ENCODE measurements around the gene UGP2.

Gene UGP2

DNA sequence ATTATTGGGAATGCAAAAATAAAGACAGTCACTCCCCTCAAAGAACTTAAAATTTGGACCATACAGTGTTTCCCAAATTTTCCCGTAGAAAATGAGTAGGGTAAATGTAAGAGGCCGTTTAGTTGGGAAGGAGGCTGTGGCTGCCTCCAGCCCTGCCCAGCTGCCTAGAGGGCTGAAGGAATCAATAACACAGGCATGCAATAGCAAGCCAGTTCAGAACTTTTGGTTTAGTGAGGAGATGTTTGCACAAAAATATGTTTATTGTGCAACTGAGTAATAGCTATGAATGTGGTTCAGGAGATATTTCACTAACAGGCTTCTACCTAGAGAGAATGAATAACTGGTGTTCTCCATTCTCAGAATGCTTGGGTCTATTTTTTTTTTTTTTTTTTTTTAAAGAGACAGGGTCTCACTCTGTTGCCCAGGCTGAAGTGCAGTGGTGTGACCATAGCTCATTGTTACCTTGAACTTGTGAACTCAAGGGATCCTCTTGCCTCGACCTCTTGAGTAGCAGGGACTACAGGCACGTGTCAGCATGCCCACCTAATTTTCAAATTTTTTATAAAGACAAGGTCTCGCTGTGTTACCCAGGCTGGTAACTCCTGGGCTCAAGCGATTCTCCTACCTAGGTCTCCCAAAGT, 23.6 kb downstream of the UGP2 start:
- no peak for DNase-seq (ENCODE audit: low spot score)

DNA sequence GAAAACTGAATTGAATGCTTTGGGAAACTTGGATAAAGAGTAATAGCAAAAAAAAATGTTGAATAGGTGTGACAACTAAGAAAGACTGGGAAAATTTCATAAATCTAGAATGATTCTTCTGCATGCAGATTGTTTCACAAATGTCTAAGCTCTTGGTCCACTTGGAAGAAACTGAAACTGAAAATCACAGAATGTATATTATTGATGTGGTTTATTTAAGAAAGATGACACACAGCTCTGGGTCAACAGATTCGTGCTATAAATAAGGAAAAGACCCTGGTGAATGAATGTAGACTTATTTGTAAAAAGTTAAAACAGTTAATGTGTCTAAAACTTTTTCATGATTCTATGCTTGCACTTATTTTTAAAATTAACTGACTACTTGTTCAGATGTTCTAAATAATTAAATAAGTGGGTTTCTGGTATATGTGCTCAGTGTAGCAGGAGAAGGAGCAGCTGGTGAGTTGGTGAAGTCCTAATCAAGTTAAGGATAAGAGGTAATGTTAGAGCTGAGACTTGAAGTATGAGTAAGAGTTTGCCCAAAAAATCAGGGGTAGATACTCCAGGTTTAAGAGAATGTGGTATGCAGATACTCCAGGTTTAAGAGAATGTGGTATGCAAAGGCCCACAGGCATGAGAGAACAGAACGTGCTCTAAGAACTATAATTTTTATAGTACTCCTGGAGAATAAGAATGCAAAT, 24.5 kb downstream of the UGP2 start:
- no peak for DNase-seq (ENCODE audit: low spot score)

DNA sequence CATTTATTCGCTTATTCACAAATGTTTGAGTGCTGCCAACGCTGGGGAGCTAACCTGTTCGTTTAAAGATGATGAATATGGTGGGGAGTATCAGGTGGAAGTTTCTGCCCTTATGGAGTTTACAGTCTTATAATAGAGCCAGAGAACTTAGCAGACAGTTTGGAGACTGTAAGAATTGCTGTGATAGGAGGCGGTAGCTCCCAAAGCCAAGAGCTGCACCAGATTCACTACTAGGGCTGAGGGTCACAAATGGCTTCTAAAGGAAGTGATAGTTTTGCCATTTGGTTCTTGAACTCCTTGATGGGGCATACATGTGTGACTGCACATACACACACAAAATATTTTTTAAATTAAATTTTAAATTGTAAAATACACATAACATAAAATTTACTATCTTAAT, 29.0 kb downstream of the UGP2 start:
- no peak for DNase-seq (ENCODE audit: low spot score)

DNA sequence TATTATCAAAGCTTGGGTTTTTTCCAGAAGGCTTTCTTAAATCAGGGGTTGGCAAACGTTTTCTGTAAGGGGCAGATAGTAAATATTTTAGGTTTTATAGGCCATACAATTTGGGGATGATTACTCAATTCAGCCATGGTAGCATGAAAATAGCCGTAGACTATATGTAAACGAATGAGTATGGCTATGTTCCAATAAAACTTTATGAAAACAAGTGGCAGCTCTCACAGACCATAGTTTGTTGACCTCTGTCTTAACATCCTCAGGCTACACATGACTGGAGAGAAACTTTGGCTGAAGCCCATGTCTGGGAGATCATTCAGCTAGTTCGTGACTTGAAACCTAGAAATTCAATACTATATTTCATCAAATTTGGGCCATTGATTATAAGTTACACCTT, 30.2 kb downstream of the UGP2 start:
- DNase-seq (ENCODE audit: low spot score), result no peak

DNA sequence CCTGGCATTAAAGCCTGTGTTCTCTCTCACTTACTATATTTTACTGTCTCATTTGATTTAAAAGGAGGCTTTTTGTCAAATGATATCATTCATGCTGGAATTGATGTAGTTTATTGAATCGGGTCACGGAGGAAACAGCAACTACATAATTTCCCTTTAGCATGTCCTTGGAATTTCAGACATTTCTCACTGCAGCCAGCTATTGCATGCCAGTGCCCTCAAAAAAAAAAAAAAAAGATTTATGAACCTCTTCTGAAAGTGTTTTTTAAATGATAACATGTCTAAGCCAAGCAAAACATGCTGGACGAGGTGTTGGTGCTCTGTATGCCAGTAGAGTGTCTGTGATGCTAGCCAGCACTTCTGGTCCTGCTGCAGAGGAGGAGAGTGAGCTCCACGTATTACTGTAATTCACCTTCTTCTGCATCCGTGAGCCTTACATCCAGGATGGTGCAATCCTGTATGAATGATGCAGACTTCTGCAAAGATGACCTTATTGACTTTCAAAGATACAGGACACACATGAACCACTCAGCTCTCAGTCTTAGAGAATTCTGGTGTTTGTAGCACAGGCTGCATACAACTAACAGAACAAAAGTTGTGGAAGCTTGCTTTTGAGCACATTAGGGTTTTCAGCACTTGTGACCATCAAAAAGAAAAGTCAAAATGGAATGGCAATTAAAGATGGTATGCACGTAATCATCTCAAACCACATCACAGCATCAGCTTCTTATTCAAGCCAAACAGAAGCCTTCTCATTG, 31.1 kb downstream of the UGP2 start:
- no peak for DNase-seq (ENCODE audit: low spot score)

DNA sequence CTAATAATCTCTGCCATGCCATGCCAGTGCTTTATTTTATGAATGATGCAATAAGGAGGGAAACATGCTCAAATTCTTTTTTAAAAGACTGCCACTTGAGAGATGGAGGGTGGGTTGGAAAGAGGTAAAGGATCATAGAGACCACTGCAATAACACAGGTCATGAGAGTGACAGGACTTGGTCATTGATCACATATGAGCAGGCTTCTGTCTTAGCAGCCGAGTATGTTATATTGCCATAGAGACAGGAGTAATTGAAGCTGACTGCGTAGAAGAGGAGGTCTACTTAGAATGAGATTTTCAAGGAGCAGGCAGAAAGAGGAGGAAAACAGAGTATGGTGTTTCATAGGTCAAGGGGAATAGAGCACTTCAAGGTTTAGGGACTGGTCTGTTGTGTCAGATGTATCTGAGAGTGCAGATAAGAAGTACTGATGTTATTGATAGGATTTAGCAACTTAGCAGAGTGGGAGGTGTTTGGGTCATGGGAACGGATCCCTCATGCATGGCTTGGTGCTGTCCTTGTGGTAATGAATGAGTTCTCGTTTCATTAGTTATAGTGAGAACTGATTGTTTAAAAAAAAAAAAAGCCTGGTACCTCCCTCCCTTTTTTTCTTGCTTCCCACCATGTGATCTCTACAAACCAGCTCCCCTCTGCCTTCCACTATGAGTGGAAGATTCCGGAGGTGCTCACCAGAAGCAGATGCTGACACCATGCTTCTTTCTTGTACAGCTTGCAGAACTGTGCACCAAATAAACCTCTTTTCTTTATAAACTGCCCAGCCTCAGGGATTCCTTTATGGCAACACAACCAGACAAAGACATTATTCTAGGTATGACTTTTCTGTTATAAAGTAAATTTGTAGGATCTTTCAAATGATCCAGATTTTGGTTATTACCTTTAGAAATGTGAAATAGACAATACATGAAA, 32.8 kb downstream of the UGP2 start:
- no peak for DNase-seq (ENCODE audit: low spot score)

DNA sequence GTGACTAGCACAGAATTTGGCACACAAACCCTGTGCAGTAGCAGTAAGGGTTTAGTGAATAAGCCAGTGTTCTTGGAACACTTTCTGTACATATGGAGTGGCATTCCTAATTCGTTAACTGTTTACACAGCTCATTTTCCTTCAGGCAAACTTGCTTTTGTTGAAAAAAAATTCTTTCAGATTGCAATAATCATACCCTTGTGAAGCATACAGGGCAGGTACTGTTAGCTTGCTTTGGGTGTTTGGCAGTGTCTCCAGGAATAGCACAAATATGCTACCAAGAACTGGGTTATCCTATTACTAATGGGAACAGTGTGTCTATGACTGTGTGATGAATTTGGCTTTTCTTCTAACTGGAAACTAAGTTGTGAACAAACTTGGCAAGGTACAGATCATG, 33.4 kb downstream of the UGP2 start:
- DNase-seq (ENCODE audit: low spot score), result no peak

DNA sequence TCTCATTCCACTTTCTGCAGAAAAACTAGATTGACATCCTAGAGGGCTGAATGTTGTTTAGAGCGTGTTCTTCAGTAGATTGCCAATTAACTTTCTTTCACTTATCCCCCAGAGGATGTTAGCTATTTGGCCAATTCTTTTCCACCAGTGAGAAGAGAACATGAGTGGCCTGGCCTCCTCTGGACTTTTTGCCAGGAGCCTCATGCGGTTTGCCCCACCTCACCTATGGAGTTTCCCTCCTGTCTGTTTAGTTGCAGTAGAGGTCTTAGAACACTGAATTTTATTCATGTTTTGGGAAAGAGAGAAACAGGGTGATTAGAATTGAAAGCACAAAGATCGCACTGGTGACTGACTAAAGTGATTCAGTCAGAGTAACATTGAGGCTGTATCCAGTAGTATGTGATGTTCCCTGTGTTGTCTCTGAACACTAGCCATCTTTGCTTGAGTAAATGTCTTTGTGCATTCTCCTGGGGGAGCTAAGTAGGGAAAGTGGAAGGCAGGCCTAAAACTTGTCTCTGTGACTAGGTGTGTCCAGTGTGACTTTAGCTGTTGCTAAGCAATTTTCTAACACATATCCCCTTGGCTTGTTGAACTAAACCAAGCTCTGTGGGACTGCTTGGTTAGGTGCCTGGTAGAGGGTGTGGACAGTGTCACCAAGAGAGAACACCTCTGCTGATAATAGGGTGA, 34.0 kb downstream of the UGP2 start:
- DNase-seq (ENCODE audit: low spot score), result no peak

DNA sequence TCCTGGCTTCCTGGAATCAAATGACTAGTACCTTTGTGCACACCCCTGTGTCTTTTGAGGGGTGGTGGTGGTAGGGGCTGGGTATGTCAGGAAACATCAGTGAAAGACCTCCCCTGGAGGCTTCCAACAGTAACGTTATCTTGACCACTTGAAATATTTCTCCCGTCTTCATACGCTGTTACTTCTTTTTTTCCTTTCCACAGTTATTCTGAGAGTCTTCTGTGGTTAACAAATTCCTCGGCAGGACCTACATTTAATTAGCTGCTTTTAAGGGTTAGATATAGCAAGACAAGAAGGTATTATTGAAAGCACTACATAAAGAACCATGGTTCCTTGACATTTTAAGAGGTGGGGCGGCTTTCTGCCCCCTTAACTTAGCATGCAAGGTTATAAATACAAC, 34.6 kb downstream of the UGP2 start:
- no peak for DNase-seq (ENCODE audit: low spot score)

DNA sequence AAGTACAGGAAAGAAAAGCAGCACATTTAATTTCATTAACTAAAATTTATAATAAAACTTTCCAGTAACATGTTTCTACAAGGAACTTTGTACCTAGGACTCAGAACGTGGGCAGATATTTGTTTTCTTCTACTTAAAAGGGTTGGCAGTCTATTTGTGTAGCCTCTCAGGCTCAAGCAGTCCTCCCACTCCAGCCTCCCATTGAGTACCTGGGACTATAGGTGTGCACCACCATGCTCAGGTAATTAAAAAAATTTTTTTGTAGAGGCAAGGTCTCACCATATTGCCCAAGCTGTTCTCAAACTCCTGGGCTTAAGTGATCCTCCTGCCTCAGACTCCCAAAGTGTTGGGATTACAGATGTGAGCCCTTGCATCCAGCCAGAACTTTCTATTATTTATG, 36.8 kb downstream of the UGP2 start:
- DNase-seq (ENCODE audit: low spot score), result no peak

DNA sequence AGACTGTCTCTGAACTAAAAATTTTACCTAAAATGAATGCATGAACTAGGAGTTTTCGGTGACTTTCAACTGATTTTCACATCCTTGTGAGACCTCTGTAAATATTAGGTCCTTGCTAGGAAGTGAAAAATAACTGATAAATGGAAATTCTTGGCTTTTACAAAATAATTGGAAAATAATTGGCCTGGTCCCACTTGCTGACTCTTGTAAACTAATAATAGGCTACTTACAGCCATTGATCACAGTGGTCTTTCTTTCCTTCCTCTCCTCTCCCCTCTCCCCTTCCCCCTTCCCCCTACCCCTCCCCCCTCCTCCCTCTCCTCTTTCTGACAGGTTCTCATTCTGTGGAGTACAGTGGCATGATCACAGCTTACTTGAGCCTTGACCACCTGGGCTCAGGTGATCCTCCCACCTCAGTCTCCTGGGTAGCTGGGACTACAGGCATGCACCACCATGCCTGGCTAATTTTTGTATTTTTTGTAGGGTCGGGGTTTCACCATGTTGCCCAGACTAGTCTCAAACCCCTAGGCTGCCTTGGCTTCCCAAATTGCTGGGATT, 38.3 kb downstream of the UGP2 start:
- no peak for DNase-seq (ENCODE audit: low spot score)

DNA sequence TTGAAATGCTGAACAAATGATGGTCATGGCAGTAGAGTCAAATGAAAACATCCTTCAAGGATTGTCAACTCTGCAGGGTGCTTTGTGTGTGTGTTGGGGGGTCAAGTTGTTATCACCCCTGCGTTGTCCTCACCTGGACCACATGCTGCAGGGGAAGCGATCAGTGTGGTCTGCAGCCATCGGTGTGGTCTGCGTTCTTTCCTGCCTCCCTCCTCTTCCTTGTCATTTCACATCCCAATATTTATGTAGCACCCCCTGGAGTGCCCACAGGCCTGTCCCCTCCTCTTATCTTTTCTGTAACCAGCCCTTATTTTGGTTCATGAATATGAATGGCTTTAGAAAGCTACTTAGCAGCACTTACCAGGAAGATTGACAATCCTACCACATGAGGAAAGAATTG, 38.9 kb downstream of the UGP2 start:
- DNase-seq (ENCODE audit: low spot score), result no peak

DNA sequence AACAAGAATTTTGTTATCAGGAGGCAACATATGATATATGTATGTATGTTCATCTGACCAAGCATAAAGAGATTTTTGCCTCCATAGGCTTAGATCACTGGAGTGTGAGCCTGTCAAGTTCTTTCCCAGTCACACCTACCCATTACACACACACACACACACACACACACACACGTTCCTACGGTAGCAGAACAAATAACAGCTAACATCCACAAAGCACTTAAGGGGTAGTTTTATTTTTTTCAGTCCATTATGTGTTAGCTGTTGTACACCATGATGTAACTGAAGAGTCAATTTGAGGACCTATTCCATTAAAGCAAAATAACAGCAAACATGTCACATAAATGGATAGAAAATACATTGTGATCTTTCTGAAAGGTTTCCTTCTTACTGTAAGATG, 39.5 kb downstream of the UGP2 start:
- DNase-seq (ENCODE audit: low spot score), result no peak

DNA sequence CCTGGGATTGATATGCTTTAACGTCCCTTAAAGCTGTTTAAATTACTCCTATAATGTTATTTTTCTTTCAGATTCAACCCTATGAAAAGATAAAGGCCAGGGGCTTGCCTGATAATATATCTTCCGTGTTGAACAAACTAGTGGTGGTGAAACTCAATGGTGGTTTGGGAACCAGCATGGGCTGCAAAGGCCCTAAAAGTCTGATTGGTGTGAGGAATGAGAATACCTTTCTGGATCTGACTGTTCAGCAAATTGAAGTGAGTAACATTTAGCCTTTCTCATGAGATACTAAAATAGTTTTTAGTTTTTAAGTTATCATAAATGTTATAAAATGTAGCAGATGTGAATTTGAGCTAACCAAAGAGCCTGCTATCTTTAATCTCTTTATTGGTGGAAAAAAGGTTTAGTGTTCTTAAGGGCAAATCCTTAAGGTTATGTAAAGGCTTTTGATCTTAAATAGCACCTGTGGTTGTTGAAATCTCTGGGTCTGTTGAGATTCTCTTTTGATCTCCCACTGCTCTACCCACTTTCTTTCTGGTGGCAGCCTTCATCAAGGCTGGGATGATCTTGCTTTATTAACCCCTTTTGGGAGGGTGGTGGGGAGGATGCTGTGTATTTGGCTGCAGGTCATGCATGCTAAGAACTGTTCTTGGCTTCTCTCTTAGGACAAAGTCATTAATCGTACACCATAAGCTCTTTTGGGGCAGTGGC, 40.9 kb downstream of the UGP2 start:
- no peak for DNase-seq (ENCODE audit: low spot score)

DNA sequence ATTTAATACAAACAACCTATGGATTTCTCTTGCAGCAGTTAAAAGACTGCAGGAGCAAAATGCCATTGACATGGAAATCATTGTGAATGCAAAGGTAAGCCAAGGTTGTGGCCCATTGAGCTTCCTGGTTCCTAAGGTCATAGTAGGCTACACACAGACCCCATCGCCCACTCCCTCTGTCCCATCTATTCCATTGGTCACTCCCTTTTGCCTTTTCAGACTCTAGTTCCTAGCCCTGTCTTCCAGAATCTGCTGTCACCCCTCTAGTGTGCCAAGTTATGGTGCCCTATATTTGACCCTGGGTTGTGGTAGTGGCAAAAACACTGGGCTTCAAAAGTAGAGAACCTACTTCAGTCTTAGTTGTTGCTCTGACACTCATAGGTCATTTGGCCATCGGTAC, 44.7 kb downstream of the UGP2 start:
- no peak for DNase-seq (ENCODE audit: low spot score)

DNA sequence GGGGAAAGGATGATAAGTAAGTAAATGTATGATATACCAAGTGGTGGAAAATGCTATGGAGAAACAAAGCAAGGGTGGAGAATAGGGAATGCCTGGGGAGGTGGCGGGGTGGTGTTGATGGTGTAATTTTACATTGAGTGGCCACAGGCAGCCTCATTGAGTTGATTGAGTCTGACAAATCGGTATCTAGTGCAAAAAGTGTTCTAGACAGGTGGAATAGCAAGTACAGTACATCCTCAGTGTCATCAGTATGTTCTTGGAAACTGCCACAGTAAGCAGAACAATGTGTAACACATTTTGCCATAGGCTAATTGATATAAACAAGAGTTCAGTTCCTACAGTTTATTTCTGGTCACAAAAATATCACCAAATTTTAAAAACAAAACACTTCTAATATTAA, 46.4 kb downstream of the UGP2 start:
- DNase-seq (ENCODE audit: low spot score), result no peak

DNA sequence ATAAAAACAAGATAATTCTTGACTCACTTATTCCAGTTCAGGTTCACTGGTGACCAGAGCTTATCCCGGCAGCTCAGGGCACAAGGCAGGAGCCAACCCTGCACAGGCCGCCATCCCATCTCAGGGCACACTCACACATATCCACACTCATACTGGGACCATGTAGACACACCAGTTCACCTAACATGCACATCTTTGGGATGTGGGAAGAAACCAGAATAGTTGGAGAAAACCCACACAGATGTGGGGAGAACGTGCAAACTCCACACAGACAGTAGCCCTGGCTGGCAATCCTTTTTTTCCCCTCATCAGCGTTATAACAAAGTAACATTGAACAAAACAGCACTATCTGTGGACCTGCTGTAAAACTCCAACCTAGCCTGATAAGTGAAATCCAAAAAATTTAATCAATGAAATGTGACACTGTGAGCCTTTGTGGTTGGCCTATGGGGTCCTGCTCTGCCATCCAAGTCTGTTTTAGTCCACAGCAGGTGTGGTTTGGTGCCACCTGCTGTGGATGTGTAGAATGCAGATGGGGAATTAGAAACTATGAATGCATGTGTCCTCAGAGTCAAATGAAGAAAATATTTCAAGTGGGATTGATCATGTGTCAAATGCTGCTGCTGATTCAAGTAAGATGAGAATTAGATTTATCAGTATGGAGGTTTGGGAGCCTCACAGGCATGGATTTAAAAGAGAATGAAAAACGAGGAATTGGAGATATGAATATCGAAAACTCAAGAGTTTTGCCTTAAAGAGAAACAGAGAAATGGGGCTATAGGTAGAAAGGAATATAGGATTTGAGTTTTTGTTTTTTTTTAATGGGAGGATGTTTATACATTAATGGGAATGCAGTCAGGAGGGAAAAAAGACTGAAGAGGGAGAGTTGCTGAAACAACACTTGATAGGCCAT, 47.0 kb downstream of the UGP2 start:
- peak; percentile 37 for DNase-seq (ENCODE audit: low spot score)

DNA sequence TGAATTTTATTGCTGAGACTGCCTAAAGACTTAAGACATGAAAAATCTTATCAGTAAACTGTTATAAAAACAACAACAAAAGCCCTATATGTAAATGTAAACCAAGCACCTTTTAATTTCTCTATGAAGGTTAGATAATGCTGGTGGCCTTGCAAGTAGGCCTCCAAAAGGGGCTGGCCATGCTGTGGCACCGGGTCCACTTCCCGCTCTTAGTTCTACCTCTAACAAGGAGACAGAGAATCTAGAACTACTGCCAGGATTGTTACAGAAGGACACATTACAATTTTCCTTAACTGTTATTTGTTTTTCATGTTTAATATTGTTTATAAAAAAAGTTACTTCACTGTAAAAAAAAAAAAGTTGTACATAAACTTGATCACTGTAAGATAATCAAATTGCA, 49.0 kb downstream of the UGP2 start:
- no peak for DNase-seq (ENCODE audit: low spot score)

DNA sequence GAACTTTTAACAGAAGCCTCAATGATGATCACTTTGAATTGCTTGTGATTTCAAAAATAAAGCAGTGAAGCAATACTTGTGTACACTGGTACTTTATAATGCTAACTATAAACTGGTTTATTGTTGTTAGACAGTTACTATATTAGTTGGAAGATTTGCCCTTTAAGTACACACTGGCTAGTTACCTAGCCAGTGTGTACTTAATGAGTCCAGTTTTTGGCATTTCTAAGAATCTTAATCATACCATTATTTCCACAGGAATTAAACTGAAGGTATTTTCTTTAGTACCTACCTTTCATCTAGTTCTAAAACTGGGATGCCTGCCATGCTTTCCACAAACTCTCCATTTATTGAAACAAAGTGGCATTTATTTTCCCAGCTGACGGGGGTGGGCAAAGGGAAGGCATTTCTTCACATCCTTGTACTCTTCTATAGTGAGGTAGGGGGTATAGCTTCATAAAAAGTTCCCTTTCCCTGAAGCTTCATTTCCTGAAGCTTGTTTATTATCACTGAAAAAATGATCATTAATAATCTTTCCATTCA, 49.9 kb downstream of the UGP2 start:
- no peak for DNase-seq (ENCODE audit: low spot score)

Measured in hematopoietic multipotent progenitor cell treated with erythropoietin and hydrocortisone succinate and interleukin-3 and kit ligand, for 15 days (in vitro differentiated cells).